Activated CD4-positive, alpha-beta memory T cell treated with anti-CD3 and anti-CD28 coated beads for 36 hours (primary cell): ENCODE results near the gene RIPK1. TPM values are rescaled to one million over a fixed set of nuclear protein-coding genes. Genes with fewer than 3 reads are reported as not detected.
"Not testable (repeated sequence)": the region's sequence is repeated elsewhere in the genome, so short reads cannot be mapped to it uniquely, and the experiment has no call there.

ENCODE experiments used
- CTCF ChIA-PET: fragments of 350-600 bp; sonication (Branson Sonifier 250); formaldehyde crosslinking; loops from one replicate; lab custom pipeline; 2021; ENCODE audit warnings: antibody characterized with exemption, inconsistent platforms; lab: Charles Lee
- POLR2A ChIA-PET: fragments of 350-600 bp; sonication (Branson Sonifier 250); formaldehyde crosslinking; loops from one replicate; lab custom pipeline; 2021; ENCODE audit warnings: antibody characterized with exemption; lab: Charles Lee
- DNase-seq: peaks from one replicate; pipeline ENCODE4 v3.0.0-alpha.2; 2020
- H3K27ac Mint-ChIP-seq: one replicate; pipeline ENCODE4 v1.8.0; 2021; ENCODE audit warnings: mixed read lengths
- H3K27me3 Mint-ChIP-seq: one replicate; pipeline ENCODE4 v1.8.0; 2021; ENCODE audit warnings: mixed read lengths
- H3K36me3 Mint-ChIP-seq: one replicate; pipeline ENCODE4 v1.8.0; 2021; ENCODE audit warnings: mixed read lengths
- H3K4me1 Mint-ChIP-seq: one replicate; pipeline ENCODE4 v1.8.0; 2021; ENCODE audit warnings: low read depth, mixed read lengths
- H3K4me3 Mint-ChIP-seq: one replicate; pipeline ENCODE4 v1.8.0; 2021; ENCODE audit warnings: mild to moderate bottlenecking, mixed read lengths
- H3K9me3 Mint-ChIP-seq: one replicate; pipeline ENCODE4 v1.8.0; 2021; ENCODE audit warnings: mixed read lengths
- intact Hi-C: fragments of 100-400 bp; cut with micrococcal nuclease; formaldehyde crosslinking; loops from one replicate; pipeline ENCODE4 v1.15.1; 2023
- total RNA-seq, 2 experiments: library from RNA; stranded (reverse); gene quantifications; one replicate each; pipeline ENCODE4 v1.2.3, GENCODE V29; 2021

The RIPK1 gene
- total RNA-seq, 2 experiments from 2014 or later: 18.5 to 18.6 TPM

GRCh38 chr6:3137873-3138272, 69.6 kb downstream of the RIPK1 start:
- H3K27me3 Mint-ChIP-seq, CTCF ChIA-PET, H3K4me1 Mint-ChIP-seq, POLR2A ChIA-PET, intact Hi-C loops, DNase-seq, H3K4me3 Mint-ChIP-seq, H3K9me3 Mint-ChIP-seq, H3K27ac Mint-ChIP-seq: not testable (repeated sequence)
- H3K36me3 Mint-ChIP-seq: peaks cover 19% of the 10 kb centered on the region

- H3K4me3 Mint-ChIP-seq: no peak overlapping the region
- intact Hi-C loops: no loop called here
- DNase-seq: no peak
- no peaks in the 10 kb centered on the region for H3K9me3 Mint-ChIP-seq
- no peak overlapping the region for H3K27ac Mint-ChIP-seq
- H3K36me3 Mint-ChIP-seq: peaks cover 18% of the 10 kb centered on the region
- H3K27me3 Mint-ChIP-seq: no peaks in the 10 kb centered on the region
- peaks cover 3% of the 10 kb centered on the region for H3K4me1 Mint-ChIP-seq
- POLR2A ChIA-PET: no interaction called here
- CTCF ChIA-PET: no interaction called here
Measured at GRCh38 chr6:3138341-3138740, 70.0 kb downstream of the RIPK1 start.

- no peak overlapping the region for H3K27ac Mint-ChIP-seq
- CTCF ChIA-PET: interaction anchor here (1.6 kb wide), 1 partner anchor 18 kb away, joined by 5 read pairs; the partner anchor contains the start of gene TUBB2A
- no peaks in the 10 kb centered on the region for H3K9me3 Mint-ChIP-seq
- H3K4me3 Mint-ChIP-seq: no peak overlapping the region
- no peak for DNase-seq
- peaks cover 20% of the 10 kb centered on the region for H3K36me3 Mint-ChIP-seq
- POLR2A ChIA-PET: no interaction called here
- H3K4me1 Mint-ChIP-seq: peaks cover 3% of the 10 kb centered on the region
- H3K27me3 Mint-ChIP-seq: no peaks in the 10 kb centered on the region
- intact Hi-C loops: no loop called here
Measured at GRCh38 chr6:3139090-3139903, 71.0 kb downstream of the RIPK1 start.

- intact Hi-C loops: no loop called here
- Mint-ChIP-seq H3K4me1 (peaks cover 3% of the 10 kb centered on the region), H3K9me3 (no peaks in the 10 kb centered on the region), H3K4me3 (no peak overlapping the region), H3K36me3 (peaks cover 18% of the 10 kb centered on the region), H3K27me3 (no peaks in the 10 kb centered on the region), H3K27ac (no peak overlapping the region)
- CTCF ChIA-PET: interaction anchor here (1.6 kb wide), 1 partner anchor 17 kb away, joined by 5 read pairs; the partner anchor contains the start of gene TUBB2A
- POLR2A ChIA-PET: no interaction called here
- no peak for DNase-seq
Measured at GRCh38 chr6:3140201-3140600, 71.9 kb downstream of the RIPK1 start.

GRCh38 chr6:3142536-3142935, 74.2 kb downstream of the RIPK1 start:
- intact Hi-C loops: no loop called here
- Mint-ChIP-seq H3K27me3 (no peaks in the 10 kb centered on the region), H3K9me3 (no peaks in the 10 kb centered on the region), H3K4me1 (peaks cover 3% of the 10 kb centered on the region), H3K4me3 (no peak overlapping the region), H3K36me3 (peaks cover 16% of the 10 kb centered on the region), H3K27ac (no peak overlapping the region)
- CTCF ChIA-PET: interaction anchor here (1.5 kb wide), 1 partner anchor 109 kb away, joined by 9 read pairs; no protein-coding TSS in a partner anchor
- no peak for DNase-seq
- POLR2A ChIA-PET: no interaction called here

GRCh38 chr6:3143158-3143557, 74.9 kb downstream of the RIPK1 start:
- Mint-ChIP-seq H3K36me3 (peaks cover 14% of the 10 kb centered on the region), H3K27ac (no peak overlapping the region), H3K4me1 (peaks cover 3% of the 10 kb centered on the region), H3K27me3 (no peaks in the 10 kb centered on the region), H3K9me3 (no peaks in the 10 kb centered on the region), H3K4me3 (no peak overlapping the region)
- DNase-seq: no peak
- intact Hi-C loops: no loop called here
- ChIA-PET CTCF (interaction anchor here (1.5 kb wide), 1 partner anchor 108 kb away, joined by 9 read pairs; no protein-coding TSS in a partner anchor), POLR2A (no interaction called here)

GRCh38 chr6:3144571-3144970, 76.3 kb downstream of the RIPK1 start:
- CTCF ChIA-PET: no interaction called here
- intact Hi-C loops: no loop called here

GRCh38 chr6:3147914-3148757, 79.8 kb downstream of the RIPK1 start:
- no peak for DNase-seq
- Mint-ChIP-seq H3K27me3 (no peaks in the 10 kb centered on the region), H3K4me3 (no peak overlapping the region), H3K9me3 (no peaks in the 10 kb centered on the region), H3K4me1 (no peaks in the 10 kb centered on the region), H3K36me3 (peaks cover 8% of the 10 kb centered on the region), H3K27ac (no peak overlapping the region)
- CTCF ChIA-PET: interaction anchor here (0.7 kb wide), 1 partner anchor 1175 kb away, joined by 3 read pairs; no protein-coding TSS in a partner anchor
- POLR2A ChIA-PET: no interaction called here
- intact Hi-C loops: no loop called here

More at GRCh38 chr6:3144571-3144970, 76.3 kb downstream of the RIPK1 start:
- Mint-ChIP-seq H3K4me1 (no peaks in the 10 kb centered on the region), H3K36me3 (peaks cover 10% of the 10 kb centered on the region), H3K4me3 (no peak overlapping the region), H3K9me3 (no peaks in the 10 kb centered on the region), H3K27me3 (no peaks in the 10 kb centered on the region), H3K27ac (no peak overlapping the region)
- POLR2A ChIA-PET: no interaction called here
- DNase-seq: no peak

- H3K27me3 Mint-ChIP-seq: peaks cover 3% of the 10 kb centered on the region
- peaks cover under 1% of the 10 kb centered on the region for H3K4me1 Mint-ChIP-seq
- intact Hi-C loops: no loop called here
- ChIA-PET POLR2A (no interaction called here), CTCF (interaction anchor here (1.3 kb wide), 1 partner anchor 100 kb away, joined by 3 read pairs; no protein-coding TSS in a partner anchor)
- no peaks in the 10 kb centered on the region for H3K9me3 Mint-ChIP-seq
- DNase-seq: no peak
- H3K36me3 Mint-ChIP-seq: peaks cover 4% of the 10 kb centered on the region
- H3K27ac Mint-ChIP-seq: no peak overlapping the region
- no peak overlapping the region for H3K4me3 Mint-ChIP-seq
Measured at GRCh38 chr6:3151691-3152090, 83.4 kb downstream of the RIPK1 start.

GRCh38 chr6:3152689-3153088, 84.4 kb downstream of the RIPK1 start:
- Mint-ChIP-seq H3K4me3 (no peak overlapping the region), H3K36me3 (peaks cover under 1% of the 10 kb centered on the region), H3K9me3 (no peaks in the 10 kb centered on the region), H3K27ac (no peak overlapping the region), H3K4me1 (peaks cover 3% of the 10 kb centered on the region), H3K27me3 (peaks cover 3% of the 10 kb centered on the region)
- DNase-seq: no peak
- intact Hi-C loops: no loop called here
- POLR2A ChIA-PET: no interaction called here
- CTCF ChIA-PET: interaction anchor here (1.3 kb wide), 1 partner anchor 99 kb away, joined by 3 read pairs; no protein-coding TSS in a partner anchor

GRCh38 chr6:3155416-3155815, 87.1 kb downstream of the RIPK1 start:
- POLR2A ChIA-PET, H3K27ac Mint-ChIP-seq, H3K4me3 Mint-ChIP-seq, H3K27me3 Mint-ChIP-seq, CTCF ChIA-PET, DNase-seq, H3K9me3 Mint-ChIP-seq, intact Hi-C loops, H3K36me3 Mint-ChIP-seq: not testable (repeated sequence)
- H3K4me1 Mint-ChIP-seq: peaks cover 15% of the 10 kb centered on the region
